ENCODE data around the gene LIN7C.

Gene LIN7C

GRCh38 chr11:27504205-27504604 lies 2.4 kb downstream of the LIN7C start:
- DNase-seq (ENCODE audit: low read depth, low spot score): no peak
- no peaks in the 10 kb centered on the region for H3K9me3 ChIP-seq (ENCODE audit: low read depth, low read length)
- H3K27ac ChIP-seq: no peak overlapping the region
- H3K4me3 ChIP-seq: no peak overlapping the region
- no peak for TF ChIP-seq EZH2 (IDR thresholded peaks at IDR 0.05)
- TF ChIP-seq FOXP2 (optimal IDR thresholded peaks at IDR 0.05; ENCODE audit: control extremely low read depth, extremely low read length, insufficient read depth): no peak
- no peak for TF ChIP-seq POLR2AphosphoS5 (IDR thresholded peaks at IDR 0.05; ENCODE audit: borderline replicate concordance, low read depth, low read length)
- H3K36me3 ChIP-seq (ENCODE audit: insufficient read depth, low read length): peaks cover 27% of the 10 kb centered on the region
- no peak overlapping the region for H3K9ac ChIP-seq (ENCODE audit: insufficient read length)

GRCh38 chr11:27501100-27501499 lies 5.5 kb downstream of the LIN7C start:
- Histone ChIP-seq H3K9me3 (ENCODE audit: low read depth, low read length) (no peaks in the 10 kb centered on the region), H3K36me3 (ENCODE audit: insufficient read depth, low read length) (peaks cover 46% of the 10 kb centered on the region), H3K4me3 (no peak overlapping the region), H3K9ac (ENCODE audit: insufficient read length) (no peak overlapping the region), H3K27ac (peak overlapping the region; percentile 62; the same call in 1 of the 2 replicates)
- TF ChIP-seq FOXP2 (optimal IDR thresholded peaks at IDR 0.05; ENCODE audit: control extremely low read depth, extremely low read length, insufficient read depth): no peak
- DNase-seq (ENCODE audit: low read depth, low spot score): no peak

GRCh38 chr11:27497911-27498310 lies 8.7 kb downstream of the LIN7C start:
- Histone ChIP-seq H3K9me3 (ENCODE audit: low read depth, low read length) (no peaks in the 10 kb centered on the region), H3K4me3 (no peak overlapping the region), H3K27ac (peak overlapping the region; percentile 48; the same call in 1 of the 2 replicates), H3K9ac (ENCODE audit: insufficient read length) (no peak overlapping the region), H3K36me3 (ENCODE audit: insufficient read depth, low read length) (peaks cover 58% of the 10 kb centered on the region)
- DNase-seq (ENCODE audit: low read depth, low spot score): no peak
- TF ChIP-seq EZH2 (IDR thresholded peaks at IDR 0.05): no peak
- no peak for TF ChIP-seq FOXP2 (optimal IDR thresholded peaks at IDR 0.05; ENCODE audit: control extremely low read depth, extremely low read length, insufficient read depth)
- TF ChIP-seq POLR2AphosphoS5 (IDR thresholded peaks at IDR 0.05; ENCODE audit: borderline replicate concordance, low read depth, low read length): no peak

- Histone ChIP-seq H3K9me3 (ENCODE audit: low read depth, low read length) (no peaks in the 10 kb centered on the region), H3K9ac (ENCODE audit: insufficient read length) (peak overlapping the region; percentile 53), H3K27ac (no peak overlapping the region; the same call in 1 of the 2 replicates), H3K36me3 (ENCODE audit: insufficient read depth, low read length) (peaks cover 62% of the 10 kb centered on the region), H3K4me3 (peak overlapping the region; percentile 26; the same call in 1 of the 2 replicates)
- no peak for DNase-seq (ENCODE audit: low read depth, low spot score)
- TF ChIP-seq FOXP2 (optimal IDR thresholded peaks at IDR 0.05; ENCODE audit: control extremely low read depth, extremely low read length, insufficient read depth) (no peak), EZH2 (IDR thresholded peaks at IDR 0.05) (no peak), POLR2AphosphoS5 (IDR thresholded peaks at IDR 0.05; ENCODE audit: borderline replicate concordance, low read depth, low read length) (no peak)
Observed at GRCh38 chr11:27497284-27497866, 9.2 kb downstream of the LIN7C start.

GRCh38 chr11:27496461-27496860 lies 10.1 kb downstream of the LIN7C start:
- no peak for TF ChIP-seq EZH2 (IDR thresholded peaks at IDR 0.05)
- no peak for TF ChIP-seq POLR2AphosphoS5 (IDR thresholded peaks at IDR 0.05; ENCODE audit: borderline replicate concordance, low read depth, low read length)
- TF ChIP-seq FOXP2 (optimal IDR thresholded peaks at IDR 0.05; ENCODE audit: control extremely low read depth, extremely low read length, insufficient read depth): no peak
- no peaks in the 10 kb centered on the region for H3K9me3 ChIP-seq (ENCODE audit: low read depth, low read length)
- peak overlapping the region; percentile 26; the same call in 1 of the 2 replicates for H3K4me3 ChIP-seq
- H3K9ac ChIP-seq (ENCODE audit: insufficient read length): peak overlapping the region; percentile 53
- H3K36me3 ChIP-seq (ENCODE audit: insufficient read depth, low read length): peaks cover 69% of the 10 kb centered on the region
- peak overlapping the region; percentile 51; the same call in 1 of the 2 replicates for H3K27ac ChIP-seq
- DNase-seq (ENCODE audit: low read depth, low spot score): no peak

- DNase-seq (ENCODE audit: low read depth, low spot score): no peak
- H3K36me3 ChIP-seq (ENCODE audit: insufficient read depth, low read length): peaks cover 70% of the 10 kb centered on the region
- no peaks in the 10 kb centered on the region for H3K9me3 ChIP-seq (ENCODE audit: low read depth, low read length)
- no peak overlapping the region for H3K9ac ChIP-seq (ENCODE audit: insufficient read length)
- H3K4me3 ChIP-seq: no peak overlapping the region; the same call in 1 of the 2 replicates
- H3K27ac ChIP-seq: peak overlapping the region; percentile 51; the same call in 1 of the 2 replicates
- TF ChIP-seq EZH2 (IDR thresholded peaks at IDR 0.05): no peak
- no peak for TF ChIP-seq POLR2AphosphoS5 (IDR thresholded peaks at IDR 0.05; ENCODE audit: borderline replicate concordance, low read depth, low read length)
- TF ChIP-seq FOXP2 (optimal IDR thresholded peaks at IDR 0.05; ENCODE audit: control extremely low read depth, extremely low read length, insufficient read depth): no peak
Observed at GRCh38 chr11:27495710-27496300, 10.8 kb downstream of the LIN7C start.

- TF ChIP-seq FOXP2 (optimal IDR thresholded peaks at IDR 0.05; ENCODE audit: control extremely low read depth, extremely low read length, insufficient read depth) (no peak), POLR2AphosphoS5 (IDR thresholded peaks at IDR 0.05; ENCODE audit: borderline replicate concordance, low read depth, low read length) (no peak)
- Histone ChIP-seq H3K27ac (no peak overlapping the region), H3K4me3 (no peak overlapping the region), H3K9me3 (ENCODE audit: low read depth, low read length) (no peaks in the 10 kb centered on the region), H3K36me3 (ENCODE audit: insufficient read depth, low read length) (peaks cover 47% of the 10 kb centered on the region), H3K9ac (ENCODE audit: insufficient read length) (no peak overlapping the region)
- no peak for DNase-seq (ENCODE audit: low read depth, low spot score)
Observed at GRCh38 chr11:27489092-27489491, 17.5 kb downstream of the LIN7C start.

GRCh38 chr11:27487706-27488105 lies 18.9 kb downstream of the LIN7C start:
- no peak for DNase-seq (ENCODE audit: low read depth, low spot score)
- no peak overlapping the region for H3K9ac ChIP-seq (ENCODE audit: insufficient read length)
- H3K36me3 ChIP-seq (ENCODE audit: insufficient read depth, low read length): peaks cover 35% of the 10 kb centered on the region
- H3K27ac ChIP-seq: no peak overlapping the region
- no peak overlapping the region for H3K4me3 ChIP-seq
- H3K9me3 ChIP-seq (ENCODE audit: low read depth, low read length): no peaks in the 10 kb centered on the region
- no peak for TF ChIP-seq FOXP2 (optimal IDR thresholded peaks at IDR 0.05; ENCODE audit: control extremely low read depth, extremely low read length, insufficient read depth)
- TF ChIP-seq EZH2 (IDR thresholded peaks at IDR 0.05): no peak
- no peak for TF ChIP-seq POLR2AphosphoS5 (IDR thresholded peaks at IDR 0.05; ENCODE audit: borderline replicate concordance, low read depth, low read length)

Measured in SK-N-MC (cell line).